Heart left ventricle (tissue), 16 donors: ENCODE results near the gene GSKIP. TPM values are rescaled to one million over a fixed set of nuclear protein-coding genes. Genes with fewer than 3 reads are reported as not detected.

Source experiments
- ATAC-seq, 4 donors: fragments of 200-7000 bp; cut with Tn5 transposase; one replicate each; pipeline ENCODE4 v1.9.1; 2020 to 2022; ENCODE audit warnings: moderate library complexity in 4 of 4, mild to moderate bottlenecking in 3 of 4, moderate number of reproducible peaks in 1 of 4
- DNase-seq, 5 donors: peaks; one replicate each; pipeline ENCODE4 v3.0.0-alpha.2; 2020
- H3K27ac ChIP-seq, 12 donors: fragments of 200-600 bp; sonication (generic) in 4 of 12; one replicate each; pipeline versions ENCODE4 v1.5.0 to v1.8.0; 2016 to 2022; ENCODE audit warnings: mild to moderate bottlenecking in 2 of 12
- H3K27me3 ChIP-seq, 9 donors: fragments of 200-600 bp; sonication (generic) in 2 of 9; one replicate each; pipeline versions ENCODE4 v1.5.1 to v1.8.0; 2016 to 2022; ENCODE audit warnings: mild to moderate bottlenecking in 3 of 9
- H3K36me3 ChIP-seq, 9 donors: fragments of 200-600 bp; sonication (generic) in 2 of 9; one replicate each; pipeline versions ENCODE4 v1.5.0 to v1.8.0; 2018 to 2022; ENCODE audit warnings: mild to moderate bottlenecking in 2 of 9
- H3K4me1 ChIP-seq, 12 donors: fragments of 200-600 bp; sonication (generic) in 4 of 12; one replicate each; pipeline versions ENCODE4 v1.5.0 to v1.8.0; 2016 to 2022; ENCODE audit warnings: mild to moderate bottlenecking in 3 of 12
- H3K4me3 ChIP-seq, 12 donors: fragments of 200-600 bp; sonication (generic) in 4 of 12; one replicate each; pipeline versions ENCODE4 v1.5.0 to v1.8.0; 2017 to 2022; ENCODE audit warnings: mild to moderate bottlenecking in 9 of 12, moderate library complexity in 4 of 12
- H3K9me3 ChIP-seq, 12 donors: fragments of 200-600 bp; sonication (generic) in 4 of 12; one replicate each; pipeline versions ENCODE4 v1.5.0 to v1.8.0; 2016 to 2022; ENCODE audit warnings: mild to moderate bottlenecking in 1 of 12
- CTCF ChIP-seq, 12 donors: fragments of 200-600 bp; sonication (generic) in 4 of 12; IDR thresholded peaks; one replicate each; pipeline versions ENCODE4 v1.5.0 to v1.8.0; 2018 to 2022; ENCODE audit warnings: antibody characterized with exemption in 12 of 12, mild to moderate bottlenecking in 5 of 12
- POLR2A ChIP-seq, 2 donors: fragments of 450-650 bp; IDR thresholded peaks; one replicate each; pipeline ENCODE4 v1.6.1; 2017; ENCODE audit warnings: antibody characterized with exemption in 2 of 2, mild to moderate bottlenecking in 2 of 2, moderate library complexity in 2 of 2
- WGBS, 4 donors: extraction: QIAGEN DNeasy Blood & Tissue Kit in 2 of 4; methylation state at CpG; one replicate each; pipeline versions ENCODE4 v1.1.5 to v1.1.7; 2013 to 2018; 5-methylcytosine and 5-hydroxymethylcytosine counted together
- intact Hi-C, 10 donors: fragments of 100-400 bp; cut with DNase I; formaldehyde crosslinking; loops; one replicate each; pipeline versions ENCODE4 v1.11.1 to v1.14.2; 2022
- polyA plus RNA-seq, 2 donors: library from polyadenylated mRNA; stranded (reverse); fragments of 200-250 nt; gene quantifications; one replicate each; pipeline ENCODE4 v1.2.3, GENCODE V29; 2013
- total RNA-seq, 9 donors: library from RNA; depleted of rRNA in 2 of 9; stranded (reverse); fragments of >200 nt in 2 of 9; fragmentation: NEBNext Ultra II Directional in 3 of 9; extraction: Animal tissue kit (Norgen Biotek cat#: 25700) in 3 of 9; gene quantifications; one replicate each; pipeline versions ENCODE4 v1.1.0 to v1.2.4, GENCODE V29; 2016 to 2023
- donor health status: ischemic (EF 13 %, LVEDD 7.1; RV severe dilation, severe dysfunction).
- donor health status: healthy with polysubstance abuse.
- donor health status: DM: no; HTN: yes; CAD: no.
- donor health status: DM: no; HTN: no; CAD: no.
- donor health status: ischemic (EF 25% LVEDD 6.9; RV normal size, moderate dysfunction).
- donor health status: ischemic (EF 25% LVEDD 5.7; RV mildly dilated, moderate dysfunction).
- donor health status: healthy.
- donor health status: DM: yes; HTN: yes; CAD: no.
- donor health status: ischemic (EF 35%, LVEDD 5.7; RV mildly dilated, moderate dysfunction).
- donor health status: nonischemic (EF 11% LVEDD 7.7; RV severe dilation, severe dysfunction).
- donor health status: DM: yes; HTN: yes; CAD: no.
- donor health status: PGD.
- donor health status: ischemic (EF 29% LVEDD 5.4; RV normal size, mild dysfunction).
- donor health status: nonischemic (EF 23%, LVEDD 6.1; RV moderate dilation, normal function).

GSKIP gene
- total and polyA plus RNA-seq, 11 donors = 4.6 to 19.9 (median 13.1) TPM

- 90 to 95% (median 91%) methylated on average over 5 of the region's 5 CpGs for WGBS, 4 donors
- Histone ChIP-seq H3K9me3 (no peaks in the 10 kb centered on the region), H3K4me1 (no peaks in the 10 kb centered on the region), H3K27me3 (no peaks in the 10 kb centered on the region), H3K4me3 (no peak overlapping the region), H3K36me3 (no peaks in the 10 kb centered on the region), H3K27ac (no peak overlapping the region)
- ATAC-seq (no peak), DNase-seq (no peak)
- intact Hi-C loops = no loop called here
- no peak for TF ChIP-seq CTCF (IDR thresholded peaks at IDR 0.05)
- TF ChIP-seq POLR2A (IDR thresholded peaks at IDR 0.05) = no peak
These were observed 50.2 kb downstream of the GSKIP start for GRCh38 chr14:96413526-96413925.

- Histone ChIP-seq H3K27me3 (no peaks in the 10 kb centered on the region), H3K9me3 (no peaks in the 10 kb centered on the region), H3K36me3 (no peaks in the 10 kb centered on the region), H3K27ac (no peak overlapping the region), H3K4me3 (no peak overlapping the region), H3K4me1 (no peaks in the 10 kb centered on the region)
- WGBS, 4 donors = 92 to 97% (median 95%) methylated on average over 2 of the region's 2 CpGs
- DNase-seq (no peak), ATAC-seq (no peak)
- intact Hi-C loops = no loop called here
- no peak for TF ChIP-seq POLR2A (IDR thresholded peaks at IDR 0.05)
These were observed 52.2 kb downstream of the GSKIP start for GRCh38 chr14:96415559-96415958.

- H3K36me3 ChIP-seq = no peaks in the 10 kb centered on the region
These were observed 53.0 kb downstream of the GSKIP start for GRCh38 chr14:96416292-96416691.

GRCh38 chr14:96417254-96417653 is 53.9 kb downstream of the GSKIP start:
- TF ChIP-seq CTCF (IDR thresholded peaks at IDR 0.05) (no peak), POLR2A (IDR thresholded peaks at IDR 0.05) (no peak)
- H3K4me3 ChIP-seq = no peak overlapping the region
- H3K9me3 ChIP-seq = no peaks in the 10 kb centered on the region
- no peaks in the 10 kb centered on the region for H3K36me3 ChIP-seq
- H3K27me3 ChIP-seq = no peaks in the 10 kb centered on the region
- no peaks in the 10 kb centered on the region for H3K4me1 ChIP-seq
- no peak overlapping the region for H3K27ac ChIP-seq
- intact Hi-C loops = no loop called here
- DNase-seq = no peak
- 88 to 96% (median 91%) methylated on average over 2 of the region's 2 CpGs for WGBS, 4 donors
- ATAC-seq = no peak

More at GRCh38 chr14:96416292-96416691, 53.0 kb downstream of the GSKIP start:
- Histone ChIP-seq H3K27ac (no peak overlapping the region), H3K27me3 (no peaks in the 10 kb centered on the region), H3K4me3 (no peak overlapping the region), H3K9me3 (no peaks in the 10 kb centered on the region), H3K4me1 (no peaks in the 10 kb centered on the region)
- no peak for TF ChIP-seq POLR2A (IDR thresholded peaks at IDR 0.05)
- TF ChIP-seq CTCF (IDR thresholded peaks at IDR 0.05) = no peak
- 63 to 79% (median 68%) methylated on average over 1 of the region's 1 CpG for WGBS, 4 donors
- intact Hi-C loops = no loop called here
- ATAC-seq (no peak), DNase-seq (no peak)

- no peak for ATAC-seq
- no peak overlapping the region for H3K27ac ChIP-seq
- H3K36me3 ChIP-seq = no peaks in the 10 kb centered on the region
- TF ChIP-seq POLR2A (IDR thresholded peaks at IDR 0.05) = no peak
- no peak for TF ChIP-seq CTCF (IDR thresholded peaks at IDR 0.05)
- H3K4me1 ChIP-seq = no peaks in the 10 kb centered on the region
- H3K27me3 ChIP-seq = no peaks in the 10 kb centered on the region
- 82 to 94% (median 94%) methylated on average over 3 to 4 of the region's 4 CpGs for WGBS, 4 donors
- H3K4me3 ChIP-seq = no peak overlapping the region
- no peak for DNase-seq
- intact Hi-C loops = no loop called here
- no peaks in the 10 kb centered on the region for H3K9me3 ChIP-seq
These were observed 54.7 kb downstream of the GSKIP start for GRCh38 chr14:96418075-96418474.
